ENCODE data around the gene FGGY.

The FGGY gene

GRCh38 chr1:59671953-59672305 lies 375.0 kb downstream of the FGGY start:
- no peaks in the 10 kb centered on the region for H4K20me1 ChIP-seq (ENCODE audit: low read depth, low read length)
- TF ChIP-seq CTCF (IDR thresholded peaks at IDR 0.05; ENCODE audit: insufficient read depth, low read length, poor library complexity, severe bottlenecking) (no peak), EZH2phosphoT487 (conservative IDR thresholded peaks at IDR 0.05; ENCODE audit: low read length) (no peak)
- no peaks in the 10 kb centered on the region for H3K9me2 ChIP-seq (replicated peaks; ENCODE audit: insufficient read depth, low read length)
- H3K9me3 ChIP-seq (ENCODE audit: insufficient read depth, low read length), result no peaks in the 10 kb centered on the region
- H3K36me3 ChIP-seq (ENCODE audit: low read length), result no peaks in the 10 kb centered on the region
- no peak overlapping the region for H2AFZ ChIP-seq (ENCODE audit: low read depth, low read length, severe bottlenecking)
- H3K9ac ChIP-seq (ENCODE audit: low read length), result no peak overlapping the region
- H3K27me3 ChIP-seq (ENCODE audit: low read length), result no peaks in the 10 kb centered on the region
- no peak overlapping the region for H3K4me3 ChIP-seq (ENCODE audit: insufficient read depth, low read length, poor library complexity, severe bottlenecking)
- no peaks in the 10 kb centered on the region for H3F3A ChIP-seq (ENCODE audit: insufficient read depth)
- no peaks in the 10 kb centered on the region for H3K79me2 ChIP-seq (ENCODE audit: insufficient read depth, low read length)
- no peak overlapping the region for H3K4me2 ChIP-seq (ENCODE audit: low read depth, low read length, poor library complexity, severe bottlenecking)
- no peak overlapping the region for H3K27ac ChIP-seq (ENCODE audit: low read depth, low read length)

GRCh38 chr1:59672851-59673572 lies 376.1 kb downstream of the FGGY start:
- Histone ChIP-seq H3K27me3 (ENCODE audit: low read length) (no peaks in the 10 kb centered on the region), H3K9me3 (ENCODE audit: insufficient read depth, low read length) (no peaks in the 10 kb centered on the region), H3K4me3 (ENCODE audit: insufficient read depth, low read length, poor library complexity, severe bottlenecking) (no peak overlapping the region), H3K9me2 (replicated peaks; ENCODE audit: insufficient read depth, low read length) (no peaks in the 10 kb centered on the region), H3K79me2 (ENCODE audit: insufficient read depth, low read length) (no peaks in the 10 kb centered on the region), H3K27ac (ENCODE audit: low read depth, low read length) (no peak overlapping the region), H3F3A (ENCODE audit: insufficient read depth) (no peaks in the 10 kb centered on the region), H4K20me1 (ENCODE audit: low read depth, low read length) (no peaks in the 10 kb centered on the region), H2AFZ (ENCODE audit: low read depth, low read length, severe bottlenecking) (no peak overlapping the region), H3K9ac (ENCODE audit: low read length) (no peak overlapping the region), H3K4me2 (ENCODE audit: low read depth, low read length, poor library complexity, severe bottlenecking) (no peak overlapping the region), H3K36me3 (ENCODE audit: low read length) (no peaks in the 10 kb centered on the region)
- TF ChIP-seq EZH2phosphoT487 (conservative IDR thresholded peaks at IDR 0.05; ENCODE audit: low read length) (no peak), CTCF (IDR thresholded peaks at IDR 0.05; ENCODE audit: insufficient read depth, low read length, poor library complexity, severe bottlenecking) (no peak)

GRCh38 chr1:59673573-59674450 lies 376.9 kb downstream of the FGGY start:
- H3F3A ChIP-seq (ENCODE audit: insufficient read depth), result no peaks in the 10 kb centered on the region

More at GRCh38 chr1:59673573-59674450, 376.9 kb downstream of the FGGY start:
- no peaks in the 10 kb centered on the region for H3K27me3 ChIP-seq (ENCODE audit: low read length)
- H3K79me2 ChIP-seq (ENCODE audit: insufficient read depth, low read length), result no peaks in the 10 kb centered on the region
- H3K4me3 ChIP-seq (ENCODE audit: insufficient read depth, low read length, poor library complexity, severe bottlenecking), result no peak overlapping the region
- no peak for TF ChIP-seq CTCF (IDR thresholded peaks at IDR 0.05; ENCODE audit: insufficient read depth, low read length, poor library complexity, severe bottlenecking)
- no peak for TF ChIP-seq EZH2phosphoT487 (conservative IDR thresholded peaks at IDR 0.05; ENCODE audit: low read length)
- H3K9ac ChIP-seq (ENCODE audit: low read length), result no peak overlapping the region
- H3K27ac ChIP-seq (ENCODE audit: low read depth, low read length), result no peak overlapping the region
- no peaks in the 10 kb centered on the region for H3K9me2 ChIP-seq (replicated peaks; ENCODE audit: insufficient read depth, low read length)
- no peak overlapping the region for H2AFZ ChIP-seq (ENCODE audit: low read depth, low read length, severe bottlenecking)
- H4K20me1 ChIP-seq (ENCODE audit: low read depth, low read length), result no peaks in the 10 kb centered on the region
- no peak overlapping the region for H3K4me2 ChIP-seq (ENCODE audit: low read depth, low read length, poor library complexity, severe bottlenecking)
- no peaks in the 10 kb centered on the region for H3K36me3 ChIP-seq (ENCODE audit: low read length)
- no peaks in the 10 kb centered on the region for H3K9me3 ChIP-seq (ENCODE audit: insufficient read depth, low read length)
